HG02571 (cell line): Measurements from ENCODE around the gene PHOX2A.

Experiments
- ATAC-seq: cut with Tn5 transposase; IDR thresholded peaks from one replicate; pipeline ENCODE4 v1.9.1; 2021; ENCODE audit warnings: mild to moderate bottlenecking, moderate library complexity; ENCODE audit not compliant: unreplicated experiment

The PHOX2A gene

GRCh38 chr11:72235351-72236057, 8.5 kb downstream of the PHOX2A start:
- ATAC-seq = no peak

- ATAC-seq = no peak
Observed at GRCh38 chr11:72234920-72235319, 9.1 kb downstream of the PHOX2A start.

- no peak for ATAC-seq
Observed at GRCh38 chr11:72234514-72234830, 9.5 kb downstream of the PHOX2A start.

- no peak for ATAC-seq
Observed at GRCh38 chr11:72233773-72234513, 10.0 kb downstream of the PHOX2A start.

GRCh38 chr11:72233056-72233772, 10.8 kb downstream of the PHOX2A start:
- no peak for ATAC-seq

- no peak for ATAC-seq
Observed at GRCh38 chr11:72232260-72233055, 11.5 kb downstream of the PHOX2A start.

GRCh38 chr11:72231396-72232259, 12.3 kb downstream of the PHOX2A start:
- ATAC-seq = no peak

- no peak for ATAC-seq
Observed at GRCh38 chr11:72230764-72231365, 13.1 kb downstream of the PHOX2A start.

GRCh38 chr11:72229925-72230763, 13.8 kb downstream of the PHOX2A start:
- ATAC-seq = no peak

- ATAC-seq = no peak
Observed at GRCh38 chr11:72229336-72229924, 14.5 kb downstream of the PHOX2A start.

- no peak for ATAC-seq
Observed at GRCh38 chr11:72228844-72229231, 15.1 kb downstream of the PHOX2A start.

GRCh38 chr11:72228229-72228843, 15.6 kb downstream of the PHOX2A start:
- ATAC-seq = no peak

GRCh38 chr11:72227316-72228228, 16.4 kb downstream of the PHOX2A start:
- ATAC-seq = no peak

- no peak for ATAC-seq
Observed at GRCh38 chr11:72226701-72227100, 17.3 kb downstream of the PHOX2A start.

- ATAC-seq = no peak
Observed at GRCh38 chr11:72225411-72225951, 18.5 kb downstream of the PHOX2A start.

- ATAC-seq = no peak
Observed at GRCh38 chr11:72224564-72225410, 19.2 kb downstream of the PHOX2A start, which contains the start of gene INPPL1. TSS of gene INPPL1 (plus strand) at chr11:72224767. CDS start at chr11:72224985, 218 bp downstream.
